Fibroblast of pulmonary artery (primary cell): ENCODE results near the gene ERF.

ENCODE experiments used
- DNase-seq: peaks from one replicate; pipeline ENCODE4 v3.0.0-alpha.2; 2010; ENCODE audit warnings: low read depth
- H3K4me3 ChIP-seq: replicated peaks from 2 replicates; pipeline ENCODE4 v1.5.1; 2011; ENCODE audit warnings: low read depth, mild to moderate bottlenecking, control low read depth, low read length, moderate library complexity
- CTCF ChIP-seq: IDR thresholded peaks from 2 replicates; pipeline ENCODE4 v1.5.1; 2011; ENCODE audit warnings: mild to moderate bottlenecking, control low read depth, low read length, inconsistent platforms; ENCODE audit errors: missing control alignments

Gene ERF

DNA sequence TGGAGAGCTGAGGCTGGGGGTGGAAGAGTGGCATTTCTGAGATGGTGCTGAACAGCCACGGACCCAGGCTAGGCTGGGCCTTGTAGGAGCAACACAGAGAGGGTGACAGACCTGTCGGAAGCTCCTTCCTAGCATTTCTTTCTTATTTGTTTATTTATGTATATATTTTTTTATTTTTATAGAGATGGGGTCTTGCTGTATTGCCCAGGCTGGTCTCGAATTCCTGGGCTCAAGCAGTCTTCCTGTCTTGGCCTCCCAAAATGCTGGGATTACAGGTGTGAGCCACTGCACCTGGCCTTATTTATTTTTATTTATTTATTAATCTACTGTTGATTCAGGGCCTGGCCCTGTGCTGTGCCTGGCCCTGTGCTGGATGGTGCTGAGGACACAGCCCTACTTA, 20.6 kb upstream of the ERF start:
- no peak overlapping the region for H3K4me3 ChIP-seq
- no peak for TF ChIP-seq CTCF
- DNase-seq: no peak

DNA sequence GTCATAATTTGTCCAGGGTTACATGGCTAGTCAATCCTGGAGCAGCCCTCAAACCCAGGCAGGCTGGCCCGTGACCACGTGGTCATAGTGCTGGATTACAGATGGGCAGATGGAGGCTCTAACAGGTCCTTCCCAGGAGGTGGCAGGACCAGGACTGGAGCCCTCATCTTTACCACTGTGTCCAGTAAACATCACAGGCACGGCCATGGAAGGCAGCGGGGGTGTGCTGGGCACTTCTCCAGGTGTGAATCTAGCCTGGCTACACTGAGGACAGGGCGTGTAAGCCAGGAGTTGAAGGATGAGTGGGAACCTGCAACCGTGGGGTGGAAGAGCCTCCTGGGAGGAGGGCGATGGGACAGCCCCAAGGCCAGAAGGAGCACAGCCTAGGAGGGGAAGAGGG, 20.2 kb upstream of the ERF start:
- no peak for TF ChIP-seq CTCF
- H3K4me3 ChIP-seq: no peak overlapping the region
- no peak for DNase-seq

GRCh38 chr19:42274065-42274682, 19.2 kb upstream of the ERF start:
- DNase-seq: no peak
- no peak for TF ChIP-seq CTCF
- no peak overlapping the region for H3K4me3 ChIP-seq

DNA sequence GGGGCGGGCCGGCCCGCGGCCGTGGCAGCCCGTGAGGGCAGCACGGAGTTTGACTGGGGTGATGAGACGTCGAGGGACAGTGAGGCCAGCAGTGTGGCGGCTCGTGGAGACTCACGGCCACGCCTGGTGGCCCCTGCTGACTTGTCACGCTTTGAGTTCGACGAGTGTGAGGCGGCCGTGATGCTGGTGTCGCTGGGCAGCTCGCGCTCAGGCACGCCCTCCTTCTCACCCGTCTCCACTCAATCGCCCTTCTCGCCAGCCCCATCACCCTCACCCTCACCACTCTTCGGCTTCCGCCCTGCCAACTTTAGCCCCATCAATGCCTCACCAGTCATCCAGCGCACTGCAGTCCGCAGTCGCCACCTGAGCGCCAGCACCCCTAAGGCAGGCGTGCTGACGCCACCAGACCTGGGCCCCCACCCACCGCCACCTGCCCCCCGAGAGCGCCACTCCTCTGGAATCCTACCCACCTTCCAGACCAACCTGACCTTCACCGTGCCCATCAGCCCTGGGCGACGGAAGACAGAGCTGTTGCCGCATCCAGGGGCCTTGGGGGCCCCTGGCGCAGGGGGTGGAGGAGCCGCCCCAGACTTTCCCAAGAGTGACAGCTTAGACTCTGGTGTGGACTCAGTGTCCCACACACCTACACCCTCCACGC, 18.6 kb upstream of the ERF start:
- no peak for TF ChIP-seq CTCF
- no peak for DNase-seq
- no peak overlapping the region for H3K4me3 ChIP-seq

DNA sequence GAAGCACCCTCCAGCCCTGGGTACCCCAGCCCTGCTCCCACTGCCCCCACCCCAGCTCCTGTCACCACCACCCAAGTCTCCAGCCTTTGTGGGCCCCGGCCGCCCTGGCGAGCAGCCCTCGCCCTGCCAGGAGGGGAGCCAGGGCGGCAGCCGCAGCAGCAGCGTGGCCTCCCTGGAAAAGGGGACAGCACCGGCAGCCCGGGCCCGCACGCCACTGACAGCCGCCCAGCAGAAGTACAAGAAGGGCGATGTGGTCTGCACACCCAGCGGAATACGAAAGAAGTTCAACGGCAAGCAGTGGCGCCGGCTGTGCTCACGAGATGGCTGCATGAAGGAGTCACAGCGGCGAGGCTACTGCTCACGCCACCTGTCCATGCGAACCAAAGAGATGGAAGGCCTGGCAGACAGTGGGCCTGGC, 18.1 kb upstream of the ERF start:
- TF ChIP-seq CTCF: no peak
- H3K4me3 ChIP-seq: no peak overlapping the region
- no peak for DNase-seq

GRCh38 chr19:42272535-42272897, 17.6 kb upstream of the ERF start:
- DNase-seq: no peak
- H3K4me3 ChIP-seq: no peak overlapping the region
- TF ChIP-seq CTCF: no peak
